WTC11 (cell line): Measurements from ENCODE around the gene OPRD1.

ENCODE experiments used
- ATF6 ChIP-seq: sonication (generic); formaldehyde crosslinking; IDR thresholded peaks from 2 replicates; pipeline ENCODE4 v1.8.1; 2023; ENCODE audit warnings: mild to moderate bottlenecking, missing genetic modification reagents
- CREM ChIP-seq: sonication (generic); formaldehyde crosslinking; IDR thresholded peaks from 2 replicates; pipeline ENCODE4 v1.8.1; 2022; ENCODE audit warnings: mild to moderate bottlenecking, missing genetic modification reagents, moderate library complexity
- CTCF ChIP-seq: fragments of 200-600 bp; IDR thresholded peaks from 2 replicates; pipeline ENCODE4 v1.8.0; 2022; ENCODE audit warnings: antibody characterized with exemption
- ESRRA ChIP-seq: sonication (generic); formaldehyde crosslinking; IDR thresholded peaks from 2 replicates; pipeline ENCODE4 v1.8.1; 2022; ENCODE audit warnings: mild to moderate bottlenecking, missing genetic modification reagents, borderline replicate concordance
- FOXJ3 ChIP-seq: sonication (generic); formaldehyde crosslinking; IDR thresholded peaks from 2 replicates; pipeline ENCODE4 v1.9.0; 2021; ENCODE audit warnings: missing genetic modification reagents, mild to moderate bottlenecking, borderline replicate concordance
- OVOL2 ChIP-seq: fragments of 250-450 bp; sonication (Bioruptor Pico); IDR thresholded peaks from 2 replicates; pipeline ENCODE4 v1.9.0; 2021; ENCODE audit warnings: mild to moderate bottlenecking, borderline replicate concordance
- TP53 ChIP-seq: sonication (generic); formaldehyde crosslinking; IDR thresholded peaks from 2 replicates; pipeline ENCODE4 v1.8.1; 2023; ENCODE audit warnings: mild to moderate bottlenecking, missing genetic modification reagents
- USF2 ChIP-seq: sonication (generic); formaldehyde crosslinking; IDR thresholded peaks from 2 replicates; pipeline ENCODE4 v1.8.1; 2023; ENCODE audit warnings: mild to moderate bottlenecking, missing genetic modification reagents, moderate library complexity

GRCh38 chr1:28801461-28801860, 10.5 kb upstream of the OPRD1 start:
- TF ChIP-seq CTCF (no peak), USF2 (CRISPR knock-in tag) (no peak), ESRRA (CRISPR knock-in tag) (no peak), ATF6 (CRISPR knock-in tag) (no peak), TP53 (no peak), FOXJ3 (CRISPR knock-in tag) (no peak), CREM (CRISPR knock-in tag) (no peak), OVOL2 (CRISPR knock-in tag) (no peak)
